HEK293 (cell line): Measurements from ENCODE around the gene OR51S1.

Experiments
- CTCF ChIA-PET: fragments of 350-600 bp; formaldehyde crosslinking; extraction: SDS; loops from one replicate; lab custom pipeline; 2021; ENCODE audit warnings: antibody characterized with exemption; lab: Yijun Ruan, JAX
- POLR2A ChIA-PET: fragments of 300-600 bp; formaldehyde crosslinking; extraction: SDS; loops from one replicate; lab custom pipeline; 2020; ENCODE audit warnings: antibody characterized with exemption, inconsistent platforms; lab: Yijun Ruan, JAX
- H3K27ac ChIP-seq: fragments of 200-500 bp; sonication (Bioruptor generic); 2 replicates; pipeline ENCODE4 v1.5.1; 2014; ENCODE audit warnings: low read depth, low read length, control low read depth, inconsistent platforms; ENCODE audit errors: extremely low read depth
- H3K36me3 ChIP-seq, 2 experiments: fragments of 200-500 bp in 1 of 2; sonication (Bioruptor generic) in 1 of 2; 1 replicate in 1 of 2; 2 replicates in 1 of 2; pipeline ENCODE4 v1.5.1; 2014 to 2017; ENCODE audit warnings: inconsistent platforms in 2 of 2, low read length in 2 of 2; ENCODE audit not compliant: control insufficient read depth in 2 of 2, insufficient read depth in 1 of 2
- H3K4me1 ChIP-seq: fragments of 200-500 bp; sonication (Bioruptor generic); 2 replicates; pipeline ENCODE4 v1.5.1; 2014; ENCODE audit warnings: mild to moderate bottlenecking, low read length, inconsistent platforms; ENCODE audit not compliant: control insufficient read depth, insufficient read depth
- H3K4me3 ChIP-seq: 2 replicates; pipeline ENCODE4 v1.5.1; 2011; ENCODE audit warnings: low read depth, mild to moderate bottlenecking, control low read depth, low read length, moderate library complexity
- H3K9me3 ChIP-seq: fragments of 200-500 bp; sonication (Bioruptor generic); 2 replicates; pipeline ENCODE4 v1.5.1; 2014; ENCODE audit warnings: low read depth, low read length, inconsistent platforms; ENCODE audit not compliant: control insufficient read depth, insufficient read depth
- AEBP2 ChIP-seq: fragments of 450-650 bp; formaldehyde crosslinking; IDR thresholded peaks from 2 replicates; pipeline ENCODE4 v1.5.1; 2016; ENCODE audit warnings: missing biosample characterization, missing genetic modification characterization, borderline replicate concordance
- ATF2 ChIP-seq: fragments of 450-650 bp; formaldehyde crosslinking; IDR thresholded peaks from 2 replicates; pipeline ENCODE4 v1.5.1; 2016; ENCODE audit warnings: missing biosample characterization, missing genetic modification characterization, low read depth
- BCL11A ChIP-seq: fragments of 450-650 bp; formaldehyde crosslinking; IDR thresholded peaks from 2 replicates; pipeline ENCODE4 v1.5.1; 2016; ENCODE audit warnings: low read depth, missing biosample characterization, missing genetic modification characterization
- GLI2 ChIP-seq: fragments of 450-650 bp; formaldehyde crosslinking; IDR thresholded peaks from 2 replicates; pipeline ENCODE4; 2017; ENCODE audit warnings: missing biosample characterization, missing genetic modification characterization, low read depth, borderline replicate concordance
- KLF7 ChIP-seq: fragments of 450-650 bp; formaldehyde crosslinking; IDR thresholded peaks from 2 replicates; pipeline ENCODE4 v1.5.1; 2016; ENCODE audit warnings: missing biosample characterization, missing genetic modification characterization, borderline replicate concordance
- KLF8 ChIP-seq: fragments of 450-650 bp; formaldehyde crosslinking; IDR thresholded peaks from 2 replicates; pipeline ENCODE4 v1.5.1; 2016; ENCODE audit warnings: missing biosample characterization, missing genetic modification characterization
- WT1 ChIP-seq: fragments of 450-650 bp; formaldehyde crosslinking; IDR thresholded peaks from 2 replicates; pipeline ENCODE4 v1.5.1; 2016; ENCODE audit warnings: missing biosample characterization, missing genetic modification characterization
- ZBTB21 ChIP-seq: fragments of 450-650 bp; formaldehyde crosslinking; IDR thresholded peaks from 2 replicates; pipeline ENCODE4 v1.5.1; 2017; ENCODE audit warnings: missing biosample characterization, missing genetic modification characterization
- ZBTB48 ChIP-seq: fragments of 450-650 bp; formaldehyde crosslinking; IDR thresholded peaks from 2 replicates; pipeline ENCODE4 v1.5.1; 2016; ENCODE audit warnings: missing biosample characterization, missing genetic modification characterization
- ZNF184 ChIP-seq: fragments of 450-650 bp; IDR thresholded peaks from 2 replicates; pipeline ENCODE4 v1.5.1; 2018; ENCODE audit warnings: missing biosample characterization, mild to moderate bottlenecking, missing genetic modification characterization
- ZNF211 ChIP-seq: fragments of 450-650 bp; formaldehyde crosslinking; IDR thresholded peaks from 2 replicates; pipeline ENCODE4 v1.5.1; 2016; ENCODE audit warnings: low read depth, missing biosample characterization, missing genetic modification characterization
- ZNF223 ChIP-seq: fragments of 450-650 bp; formaldehyde crosslinking; IDR thresholded peaks from 2 replicates; pipeline ENCODE4 v1.5.1; 2016; ENCODE audit warnings: missing biosample characterization, missing genetic modification characterization
- ZNF248 ChIP-seq: fragments of 450-650 bp; formaldehyde crosslinking; IDR thresholded peaks from 2 replicates; pipeline ENCODE4 v1.5.1; 2017; ENCODE audit warnings: missing biosample characterization, missing genetic modification characterization
- ZNF302 ChIP-seq: fragments of 450-650 bp; formaldehyde crosslinking; IDR thresholded peaks from 2 replicates; pipeline ENCODE4 v1.5.1; 2016; ENCODE audit warnings: missing biosample characterization, missing genetic modification characterization, low read depth
- ZNF394 ChIP-seq: fragments of 450-650 bp; formaldehyde crosslinking; IDR thresholded peaks from 2 replicates; pipeline ENCODE4 v1.5.1; 2016; ENCODE audit warnings: missing biosample characterization, missing genetic modification characterization, mild to moderate bottlenecking, moderate library complexity, borderline replicate concordance
- ZNF488 ChIP-seq: fragments of 450-650 bp; formaldehyde crosslinking; IDR thresholded peaks from 2 replicates; pipeline ENCODE4 v1.5.1; 2016; ENCODE audit warnings: missing biosample characterization, missing genetic modification characterization
- ZNF513 ChIP-seq: fragments of 450-650 bp; IDR thresholded peaks from 2 replicates; pipeline ENCODE4 v1.5.1; 2018; ENCODE audit warnings: missing biosample characterization, missing genetic modification characterization
- ZNF544 ChIP-seq: fragments of 450-650 bp; formaldehyde crosslinking; IDR thresholded peaks from 2 replicates; pipeline ENCODE4 v1.5.0; 2017; ENCODE audit warnings: missing biosample characterization, missing genetic modification characterization
- ZNF654 ChIP-seq: fragments of 450-650 bp; formaldehyde crosslinking; IDR thresholded peaks from 2 replicates; pipeline ENCODE4 v1.5.1; 2016; ENCODE audit warnings: low read depth, missing biosample characterization, missing genetic modification characterization
- ZNF658 ChIP-seq: fragments of 450-650 bp; formaldehyde crosslinking; IDR thresholded peaks from 2 replicates; pipeline ENCODE4; 2016; ENCODE audit warnings: missing biosample characterization, missing genetic modification characterization
- ZNF777 ChIP-seq: fragments of 450-650 bp; formaldehyde crosslinking; IDR thresholded peaks from 2 replicates; pipeline ENCODE4 v1.5.1; 2017; ENCODE audit warnings: missing biosample characterization, missing genetic modification characterization, borderline replicate concordance
- ZNF843 ChIP-seq: fragments of 450-650 bp; formaldehyde crosslinking; IDR thresholded peaks from 2 replicates; pipeline ENCODE4 v1.5.1; 2016; ENCODE audit warnings: missing biosample characterization, missing genetic modification characterization
- ZSCAN4 ChIP-seq: fragments of 450-650 bp; formaldehyde crosslinking; IDR thresholded peaks from 2 replicates; pipeline ENCODE4 v1.5.1; 2017; ENCODE audit warnings: missing biosample characterization, missing genetic modification characterization

Gene OR51S1

GRCh38 chr11:4826425-4826824 is 22.6 kb downstream of the OR51S1 start:
- Histone ChIP-seq H3K4me1 (no peaks in the 10 kb centered on the region), H3K27ac (no peak overlapping the region), H3K4me3 (no peak overlapping the region), H3K36me3 (no peaks in the 10 kb centered on the region), H3K9me3 (no peaks in the 10 kb centered on the region)
- CTCF ChIA-PET = interaction anchor here (0.9 to 2.9 kb wide), 6 partner anchors 188 to 645 kb away, joined by 3 to 22 read pairs (median 4); partner anchors contain the start of gene OR51D1
- POLR2A ChIA-PET = no interaction called here
- no peak for TF ChIP-seq ZNF544 (tag by site-specific recombination)
- no peak for TF ChIP-seq ZNF302
- TF ChIP-seq ZNF654 (tag by site-specific recombination) = peak; percentile 51
- TF ChIP-seq ZNF248 (tag by site-specific recombination) = no peak

- H3K27ac ChIP-seq = no peak overlapping the region
- no peak overlapping the region for H3K4me3 ChIP-seq
- CTCF ChIA-PET = interaction anchor here (0.6 to 2.9 kb wide), 5 partner anchors 127 to 638 kb away, joined by 3 to 22 read pairs (median 4); partner anchors contain the start of genes OR51D1 and OR51E2
- no peak for TF ChIP-seq BCL11A
- TF ChIP-seq, all 188 proteins: peak for 0
- no peaks in the 10 kb centered on the region for H3K36me3 ChIP-seq
- POLR2A ChIA-PET = no interaction called here
- H3K4me1 ChIP-seq = no peaks in the 10 kb centered on the region
- no peaks in the 10 kb centered on the region for H3K9me3 ChIP-seq
Measured at GRCh38 chr11:4825132-4825531, 23.9 kb downstream of the OR51S1 start.

- no peaks in the 10 kb centered on the region for H3K36me3 ChIP-seq
- ChIA-PET POLR2A (no interaction called here), CTCF (interaction anchor here (1.2 kb wide), 1 partner anchor 195 kb away, joined by 4 read pairs; no protein-coding TSS in a partner anchor)
- no peak within 1 kb of the TSS for H3K27ac ChIP-seq
- no peak within 1 kb of the TSS for H3K4me3 ChIP-seq
- no peaks in the 10 kb centered on the region for H3K4me1 ChIP-seq
- TF ChIP-seq ZNF777 (tag by site-specific recombination) (no peak), ZNF843 (tag by site-specific recombination) (no peak), ZSCAN4 (tag by site-specific recombination) (no peak), ZNF211 (no peak), WT1 (no peak), ZNF394 (tag by site-specific recombination) (no peak), AEBP2 (tag by site-specific recombination) (no peak), ZBTB21 (tag by site-specific recombination) (no peak), ZNF184 (tag by site-specific recombination) (no peak), ZBTB48 (tag by site-specific recombination) (no peak)
- H3K9me3 ChIP-seq = no peaks in the 10 kb centered on the region
Measured at GRCh38 chr11:4821021-4821420, 28.0 kb downstream of the OR51S1 start, which contains the start of gene OR51F2. Gene OR51F2, plus strand, starts transcription at chr11:4821321. Its CDS starts 101 bp downstream, at chr11:4821422.

- no peak overlapping the region for H3K4me3 ChIP-seq
- H3K9me3 ChIP-seq = no peaks in the 10 kb centered on the region
- no peaks in the 10 kb centered on the region for H3K36me3 ChIP-seq
- POLR2A ChIA-PET = interaction anchor here (0.9 kb wide), 1 partner anchor 26 kb away, joined by 3 read pairs; no protein-coding TSS in a partner anchor
- CTCF ChIA-PET = no interaction called here
- no peaks in the 10 kb centered on the region for H3K4me1 ChIP-seq
- no peak overlapping the region for H3K27ac ChIP-seq
- TF ChIP-seq ZNF544 (tag by site-specific recombination) (no peak), KLF7 (no peak), ATF2 (tag by site-specific recombination) (no peak), KLF8 (tag by site-specific recombination) (no peak), ZNF488 (tag by site-specific recombination) (no peak), ZNF513 (no peak), ZNF223 (tag by site-specific recombination) (no peak), ZNF658 (tag by site-specific recombination) (no peak), GLI2 (tag by site-specific recombination) (no peak)
Measured at GRCh38 chr11:4809246-4809645, 39.8 kb downstream of the OR51S1 start.
